Spleen (tissue), 7 donors: ENCODE results near the gene SDK1.

ENCODE experiments used
- CTCF ChIP-seq, 11 experiments: fragments of 200-600 bp in 7 of 11; fragments of 450-650 bp in 4 of 11; sonication (generic) in 4 of 11; IDR thresholded peaks in 8 of 11; conservative IDR thresholded peaks in 3 of 11; 1 replicate in 7 of 11; 2 replicates in 4 of 11; pipeline versions ENCODE4 v1.4.0 to v1.8.0; 2016 to 2021; ENCODE audit warnings: antibody characterized with exemption in 11 of 11, inconsistent platforms in 4 of 11, mild to moderate bottlenecking in 1 of 11
- POLR2A ChIP-seq, 3 donors: fragments of 450-650 bp; IDR thresholded peaks; one replicate each; pipeline ENCODE4 v1.5.1; 2017; ENCODE audit warnings: antibody characterized with exemption in 3 of 3, mild to moderate bottlenecking in 1 of 3
- POLR2AphosphoS5 ChIP-seq, 3 donors: sonication (generic); formaldehyde crosslinking; IDR thresholded peaks; one replicate each; pipeline ENCODE4 v1.5.1; 2017; ENCODE audit warnings: antibody characterized with exemption in 3 of 3
- donor health status: DM: no; HTN: no; CAD: no; lungs with moderate emphysema.
- donor health status: DM: no; HTN: no; CAD: no.
- donor health status: DM: no; HTN: no; CAD: no.

GRCh38 chr7:3495954-3496353 is 194.9 kb downstream of the SDK1 start:
- TF ChIP-seq CTCF (IDR thresholded peaks at IDR 0.05 in 8 of 11, conservative IDR thresholded peaks at IDR 0.05 in 3 of 11) (no peak), POLR2AphosphoS5 (IDR thresholded peaks at IDR 0.05) (no peak), POLR2A (IDR thresholded peaks at IDR 0.05) (no peak)
